Measurements from ENCODE around the gene MAPK4. TPM values are rescaled to one million over a fixed set of nuclear protein-coding genes. Genes with fewer than 3 reads are reported as not detected.

MAPK4 gene
- total RNA-seq, 1 donor: not detected

DNA sequence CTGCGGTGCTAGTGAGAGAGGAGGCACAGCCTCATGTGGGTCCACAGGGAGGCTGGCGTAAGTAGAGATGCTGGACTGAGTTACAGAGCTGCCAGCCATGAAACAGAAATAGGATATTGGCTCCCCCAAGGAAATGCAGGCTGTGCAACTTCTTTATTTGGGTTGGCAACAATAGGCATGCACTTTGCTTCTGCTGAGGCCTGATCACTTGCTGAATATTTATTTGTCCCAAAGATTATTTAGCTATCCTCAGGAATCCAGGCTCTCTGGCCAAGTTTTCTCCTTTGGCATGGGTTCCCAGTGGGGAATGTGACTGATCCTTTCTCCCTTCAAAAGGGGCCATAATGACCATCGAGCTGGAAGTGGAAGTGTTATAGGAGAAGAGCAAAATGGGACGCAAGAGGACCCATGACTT, 60.0 kb downstream of the MAPK4 start:
- TF ChIP-seq, protein P1, sequence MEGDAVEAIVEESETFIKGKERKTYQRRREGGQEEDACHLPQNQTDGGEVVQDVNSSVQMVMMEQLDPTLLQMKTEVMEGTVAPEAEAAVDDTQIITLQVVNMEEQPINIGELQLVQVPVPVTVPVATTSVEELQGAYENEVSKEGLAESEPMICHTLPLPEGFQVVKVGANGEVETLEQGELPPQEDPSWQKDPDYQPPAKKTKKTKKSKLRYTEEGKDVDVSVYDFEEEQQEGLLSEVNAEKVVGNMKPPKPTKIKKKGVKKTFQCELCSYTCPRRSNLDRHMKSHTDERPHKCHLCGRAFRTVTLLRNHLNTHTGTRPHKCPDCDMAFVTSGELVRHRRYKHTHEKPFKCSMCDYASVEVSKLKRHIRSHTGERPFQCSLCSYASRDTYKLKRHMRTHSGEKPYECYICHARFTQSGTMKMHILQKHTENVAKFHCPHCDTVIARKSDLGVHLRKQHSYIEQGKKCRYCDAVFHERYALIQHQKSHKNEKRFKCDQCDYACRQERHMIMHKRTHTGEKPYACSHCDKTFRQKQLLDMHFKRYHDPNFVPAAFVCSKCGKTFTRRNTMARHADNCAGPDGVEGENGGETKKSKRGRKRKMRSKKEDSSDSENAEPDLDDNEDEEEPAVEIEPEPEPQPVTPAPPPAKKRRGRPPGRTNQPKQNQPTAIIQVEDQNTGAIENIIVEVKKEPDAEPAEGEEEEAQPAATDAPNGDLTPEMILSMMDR (IDR thresholded peaks at IDR 0.05; ENCODE audit: extremely low read depth, low read depth, low read length): no peak

GRCh38 chr18:50620319-50620718, 60.4 kb downstream of the MAPK4 start:
- no peak overlapping the region for H3K4me2 ChIP-seq (ENCODE audit: insufficient read depth, low read length)
- no peaks in the 10 kb centered on the region for H3K4me1 ChIP-seq (ENCODE audit: insufficient read depth, low read length)
- H3K9me3 ChIP-seq (ENCODE audit: low read depth, low read length): no peaks in the 10 kb centered on the region
- H3K27me3 ChIP-seq (ENCODE audit: insufficient read depth, low read length): no peaks in the 10 kb centered on the region
- DNase-seq (ENCODE audit: insufficient read length, low spot score, missing footprints): no peak
- H3K4me3 ChIP-seq (ENCODE audit: insufficient read depth, low read length): no peak overlapping the region
- H2AFZ ChIP-seq (ENCODE audit: low read length): no peak overlapping the region
- H4K20me1 ChIP-seq (ENCODE audit: insufficient read depth, low read length): no peaks in the 10 kb centered on the region
- H3K27ac ChIP-seq (ENCODE audit: low read depth, low read length): no peak overlapping the region
- H3K36me3 ChIP-seq (ENCODE audit: insufficient read depth, low read length): no peaks in the 10 kb centered on the region
- TF ChIP-seq, protein P1 (IDR thresholded peaks at IDR 0.05; ENCODE audit: extremely low read depth, low read depth, low read length): no peak
- no peaks in the 10 kb centered on the region for H3K79me2 ChIP-seq (ENCODE audit: insufficient read depth, low read length)

More for the DNA sequence above, 60.0 kb downstream of the MAPK4 start:
- Histone ChIP-seq H3K9me3 (ENCODE audit: low read depth, low read length) (no peaks in the 10 kb centered on the region), H3K4me3 (ENCODE audit: insufficient read depth, low read length) (no peak overlapping the region), H2AFZ (ENCODE audit: low read length) (no peak overlapping the region), H3K4me2 (ENCODE audit: insufficient read depth, low read length) (no peak overlapping the region), H3K4me1 (ENCODE audit: insufficient read depth, low read length) (no peaks in the 10 kb centered on the region), H3K27ac (ENCODE audit: low read depth, low read length) (no peak overlapping the region), H3K36me3 (ENCODE audit: insufficient read depth, low read length) (no peaks in the 10 kb centered on the region), H3K27me3 (ENCODE audit: insufficient read depth, low read length) (no peaks in the 10 kb centered on the region), H4K20me1 (ENCODE audit: insufficient read depth, low read length) (no peaks in the 10 kb centered on the region), H3K79me2 (ENCODE audit: insufficient read depth, low read length) (no peaks in the 10 kb centered on the region)
- no peak for DNase-seq (ENCODE audit: insufficient read length, low spot score, missing footprints)

- Histone ChIP-seq H3K4me1 (ENCODE audit: insufficient read depth, low read length) (no peaks in the 10 kb centered on the region), H3K36me3 (ENCODE audit: insufficient read depth, low read length) (no peaks in the 10 kb centered on the region), H4K20me1 (ENCODE audit: insufficient read depth, low read length) (no peaks in the 10 kb centered on the region), H3K4me2 (ENCODE audit: insufficient read depth, low read length) (no peak overlapping the region), H3K79me2 (ENCODE audit: insufficient read depth, low read length) (no peaks in the 10 kb centered on the region), H3K9me3 (ENCODE audit: low read depth, low read length) (no peaks in the 10 kb centered on the region), H3K27me3 (ENCODE audit: insufficient read depth, low read length) (no peaks in the 10 kb centered on the region), H2AFZ (ENCODE audit: low read length) (no peak overlapping the region), H3K27ac (ENCODE audit: low read depth, low read length) (no peak overlapping the region), H3K4me3 (ENCODE audit: insufficient read depth, low read length) (no peak overlapping the region)
- DNase-seq (ENCODE audit: insufficient read length, low spot score, missing footprints): no peak
- TF ChIP-seq, protein P1 (IDR thresholded peaks at IDR 0.05; ENCODE audit: extremely low read depth, low read depth, low read length): no peak
Measured at GRCh38 chr18:50621366-50621765, 61.5 kb downstream of the MAPK4 start.

GRCh38 chr18:50622320-50622719, 62.4 kb downstream of the MAPK4 start:
- TF ChIP-seq, protein P1 (IDR thresholded peaks at IDR 0.05; ENCODE audit: extremely low read depth, low read depth, low read length): no peak
- H3K4me2 ChIP-seq (ENCODE audit: insufficient read depth, low read length): no peak overlapping the region
- H3K79me2 ChIP-seq (ENCODE audit: insufficient read depth, low read length): no peaks in the 10 kb centered on the region
- no peak for DNase-seq (ENCODE audit: insufficient read length, low spot score, missing footprints)
- no peaks in the 10 kb centered on the region for H3K36me3 ChIP-seq (ENCODE audit: insufficient read depth, low read length)
- no peaks in the 10 kb centered on the region for H3K4me1 ChIP-seq (ENCODE audit: insufficient read depth, low read length)
- H3K4me3 ChIP-seq (ENCODE audit: insufficient read depth, low read length): no peak overlapping the region
- H4K20me1 ChIP-seq (ENCODE audit: insufficient read depth, low read length): no peaks in the 10 kb centered on the region
- H3K9me3 ChIP-seq (ENCODE audit: low read depth, low read length): no peaks in the 10 kb centered on the region
- H2AFZ ChIP-seq (ENCODE audit: low read length): no peak overlapping the region
- H3K27ac ChIP-seq (ENCODE audit: low read depth, low read length): no peak overlapping the region
- no peaks in the 10 kb centered on the region for H3K27me3 ChIP-seq (ENCODE audit: insufficient read depth, low read length)

Data from osteoblast (primary cell).